Mucosa of rectum (tissue), 2 donors: ENCODE data around the gene ZNF879.

ENCODE experiments used
- H3K27ac ChIP-seq, 2 donors: one replicate each; pipeline ENCODE4 v1.7.0; 2013; ENCODE audit warnings: inconsistent platforms in 2 of 2, low read depth in 2 of 2, low read length in 2 of 2
- H3K27me3 ChIP-seq, 2 donors: one replicate each; pipeline ENCODE4 v1.7.0; 2013; ENCODE audit warnings: low read length in 2 of 2; ENCODE audit not compliant: control insufficient read depth in 2 of 2, insufficient read depth in 2 of 2
- H3K36me3 ChIP-seq, 2 donors: one replicate each; pipeline ENCODE4 v1.7.0; 2013; ENCODE audit warnings: low read length in 2 of 2; ENCODE audit not compliant: control insufficient read depth in 2 of 2, insufficient read depth in 2 of 2
- H3K4me1 ChIP-seq, 2 donors: one replicate each; pipeline ENCODE4 v1.7.0; 2013; ENCODE audit warnings: low read length in 2 of 2, mild to moderate bottlenecking in 1 of 2; ENCODE audit not compliant: control insufficient read depth in 2 of 2, insufficient read depth in 2 of 2
- H3K4me3 ChIP-seq, 2 donors: one replicate each; pipeline ENCODE4 v1.7.0; 2013; ENCODE audit warnings: low read length in 2 of 2
- H3K9ac ChIP-seq, 2 donors: one replicate each; pipeline ENCODE4 v1.7.0; 2013; ENCODE audit warnings: low read length in 2 of 2, low read depth in 1 of 2, mild to moderate bottlenecking in 1 of 2
- H3K9me3 ChIP-seq, 2 donors: one replicate each; pipeline ENCODE4 v1.7.0; 2013; ENCODE audit warnings: low read length in 2 of 2; ENCODE audit not compliant: control insufficient read depth in 2 of 2
- donor health status: healthy.
- donor health status: Normal muscosa, but diverticular disease.

Gene ZNF879

GRCh38 chr5:179006564-179006963, 17.0 kb upstream of the ZNF879 start:
- Histone ChIP-seq H3K27me3 (no peaks in the 10 kb centered on the region), H3K27ac (no peak overlapping the region), H3K4me1 (no peaks in the 10 kb centered on the region), H3K36me3 (no peaks in the 10 kb centered on the region), H3K9me3 (peaks cover 0 to 3% of the 10 kb centered on the region in 2 donors), H3K9ac (no peak overlapping the region), H3K4me3 (no peak overlapping the region)

- Histone ChIP-seq H3K4me1 (no peaks in the 10 kb centered on the region), H3K9me3 (peaks cover 0 to 3% of the 10 kb centered on the region in 2 donors), H3K27ac (no peak overlapping the region), H3K27me3 (no peaks in the 10 kb centered on the region), H3K4me3 (no peak overlapping the region), H3K36me3 (no peaks in the 10 kb centered on the region), H3K9ac (no peak overlapping the region)
Measured at GRCh38 chr5:179008667-179009066, 14.9 kb upstream of the ZNF879 start.

- H3K9me3 ChIP-seq = peaks cover 46 to 57% of the 10 kb centered on the region in 2 donors
- no peak overlapping the region for H3K9ac ChIP-seq
- no peak overlapping the region for H3K27ac ChIP-seq
- H3K4me3 ChIP-seq = peak overlapping the region in 1 of 2 donors; percentile 36
- peaks cover 33 to 37% of the 10 kb centered on the region in 2 donors for H3K36me3 ChIP-seq
- no peaks in the 10 kb centered on the region for H3K27me3 ChIP-seq
- H3K4me1 ChIP-seq = no peaks in the 10 kb centered on the region
Measured at GRCh38 chr5:179033004-179033580, 9.5 kb downstream of the ZNF879 start.

GRCh38 chr5:179044765-179045164, 21.2 kb downstream of the ZNF879 start:
- Histone ChIP-seq H3K9me3 (peaks cover 9 to 13% of the 10 kb centered on the region in 2 donors), H3K36me3 (no peaks in the 10 kb centered on the region), H3K27ac (no peak overlapping the region), H3K9ac (no peak overlapping the region), H3K4me3 (no peak overlapping the region), H3K27me3 (no peaks in the 10 kb centered on the region), H3K4me1 (no peaks in the 10 kb centered on the region)

- Histone ChIP-seq H3K27ac (no peak overlapping the region), H3K27me3 (no peaks in the 10 kb centered on the region), H3K4me3 (no peak overlapping the region), H3K9ac (no peak overlapping the region), H3K9me3 (peaks cover 6 to 7% of the 10 kb centered on the region in 2 donors), H3K36me3 (no peaks in the 10 kb centered on the region), H3K4me1 (no peaks in the 10 kb centered on the region)
Measured at GRCh38 chr5:179051784-179052183, 28.2 kb downstream of the ZNF879 start.

- Histone ChIP-seq H3K27ac (no peak overlapping the region), H3K27me3 (no peaks in the 10 kb centered on the region), H3K36me3 (no peaks in the 10 kb centered on the region), H3K9me3 (peaks cover under 1 to 2% of the 10 kb centered on the region in 2 donors), H3K4me3 (no peak overlapping the region), H3K4me1 (no peaks in the 10 kb centered on the region), H3K9ac (no peak overlapping the region)
Measured at GRCh38 chr5:179054036-179054785, 30.6 kb downstream of the ZNF879 start.

GRCh38 chr5:179054876-179055275, 31.3 kb downstream of the ZNF879 start:
- Histone ChIP-seq H3K27me3 (no peaks in the 10 kb centered on the region), H3K27ac (no peak overlapping the region), H3K36me3 (no peaks in the 10 kb centered on the region), H3K4me1 (no peaks in the 10 kb centered on the region), H3K9me3 (peaks cover 2 to 3% of the 10 kb centered on the region in 2 donors), H3K4me3 (no peak overlapping the region), H3K9ac (no peak overlapping the region)

GRCh38 chr5:179055436-179055835, 31.8 kb downstream of the ZNF879 start:
- Histone ChIP-seq H3K4me3 (no peak overlapping the region), H3K4me1 (no peaks in the 10 kb centered on the region), H3K9me3 (peaks cover 2 to 3% of the 10 kb centered on the region in 2 donors)

GRCh38 chr5:179055841-179056240, 32.2 kb downstream of the ZNF879 start:
- no peak overlapping the region for H3K9ac ChIP-seq
- H3K36me3 ChIP-seq = no peaks in the 10 kb centered on the region
- no peak overlapping the region for H3K4me3 ChIP-seq
- H3K9me3 ChIP-seq = peaks cover 2 to 3% of the 10 kb centered on the region in 2 donors
- no peak overlapping the region for H3K27ac ChIP-seq
- no peaks in the 10 kb centered on the region for H3K27me3 ChIP-seq
- H3K4me1 ChIP-seq = peaks cover 0 to 2% of the 10 kb centered on the region in 2 donors

More at GRCh38 chr5:179055436-179055835, 31.8 kb downstream of the ZNF879 start:
- no peaks in the 10 kb centered on the region for H3K27me3 ChIP-seq
- no peak overlapping the region for H3K9ac ChIP-seq
- no peak overlapping the region for H3K27ac ChIP-seq
- H3K36me3 ChIP-seq = no peaks in the 10 kb centered on the region

- Histone ChIP-seq H3K27me3 (no peaks in the 10 kb centered on the region), H3K27ac (peak within 1 kb of the TSS; percentile 49 to 56), H3K9ac (peak within 1 kb of the TSS; percentile 63 to 69), H3K36me3 (no peaks in the 10 kb centered on the region), H3K9me3 (peaks cover 1 to 3% of the 10 kb centered on the region in 2 donors), H3K4me3 (peak within 1 kb of the TSS; percentile 75 to 80), H3K4me1 (peaks cover 0 to 3% of the 10 kb centered on the region in 2 donors)
Measured at GRCh38 chr5:179060116-179061008, 36.8 kb downstream of the ZNF879 start, which contains the start of gene ZNF354C. TSS of gene ZNF354C (plus strand) at chr5:179060373. CDS start at chr5:179062069, 1,696 bp downstream.
